ENCODE measurements around the gene SLC6A19. TPM values are rescaled to one million over a fixed set of nuclear protein-coding genes. Genes with fewer than 3 reads are reported as not detected.

Gene SLC6A19
- total and polyA plus RNA-seq, 2 of the 13 experiments (the other 11 are each of a cell fraction or from before 2014, with no cell fraction given) = 0.02 TPM; not detected in 1

- FAIRE-seq = no peak
- H3K79me2 ChIP-seq (ENCODE audit: insufficient read depth, low read length) = no peaks in the 10 kb centered on the region
- WGBS (ENCODE audit: low lambda C conversion rate) = 33% methylated on average over 1 of the region's 22 CpGs
- no peak overlapping the region for H3K9ac ChIP-seq (ENCODE audit: insufficient read depth, low read depth, low read length)
- CTCF ChIA-PET (ENCODE audit: low intra/inter-chr PET ratio, low total read pairs) = no interaction called here
- H3K4me1 ChIP-seq (ENCODE audit: insufficient read depth, low read length) = peaks cover 8% of the 10 kb centered on the region; the same call in 1 of the 2 replicates
- TF ChIP-seq KDM5B (CRISPR knock-in tag; IDR thresholded peaks at IDR 0.05; ENCODE audit: borderline replicate concordance) (no peak), SOX5 (CRISPR knock-in tag; IDR thresholded peaks at IDR 0.05; ENCODE audit: borderline replicate concordance) (no peak), HNRNPLL (IDR thresholded peaks at IDR 0.05; ENCODE audit: low read depth, low read length, poor library complexity, severe bottlenecking) (no peak), ZNF432 (CRISPR knock-in tag; IDR thresholded peaks at IDR 0.05; ENCODE audit: borderline replicate concordance) (no peak), YY1 (IDR thresholded peaks at IDR 0.05; ENCODE audit: insufficient read depth, insufficient replicate concordance, low read depth, low read length) (no peak), RBM39 (IDR thresholded peaks at IDR 0.05; ENCODE audit: low read depth, low read length, poor library complexity, severe bottlenecking) (no peak), ZNF615 (CRISPR knock-in tag; IDR thresholded peaks at IDR 0.05; ENCODE audit: borderline replicate concordance) (no peak), RXRA (CRISPR knock-in tag; IDR thresholded peaks at IDR 0.05) (no peak), ZFX (CRISPR knock-in tag; IDR thresholded peaks at IDR 0.05; ENCODE audit: low read depth) (no peak), ZNF292 (CRISPR knock-in tag; IDR thresholded peaks at IDR 0.05; ENCODE audit: borderline replicate concordance, low read depth) (no peak), RXRB (CRISPR knock-in tag; IDR thresholded peaks at IDR 0.05; ENCODE audit: borderline replicate concordance) (no peak), ZNF33B (CRISPR knock-in tag; IDR thresholded peaks at IDR 0.05) (no peak), SIX4 (CRISPR knock-in tag; IDR thresholded peaks at IDR 0.05) (no peak), ETV5 (CRISPR knock-in tag; IDR thresholded peaks at IDR 0.05; ENCODE audit: borderline replicate concordance) (no peak), ZNF235 (CRISPR knock-in tag; IDR thresholded peaks at IDR 0.05; ENCODE audit: borderline replicate concordance) (no peak), SMC3 (IDR thresholded peaks at IDR 0.05; ENCODE audit: low read length) (no peak), MEIS1 (CRISPR knock-in tag; IDR thresholded peaks at IDR 0.05; ENCODE audit: borderline replicate concordance) (no peak), KDM3A (CRISPR knock-in tag; IDR thresholded peaks at IDR 0.05; ENCODE audit: low read depth) (no peak), ZNF891 (CRISPR knock-in tag; IDR thresholded peaks at IDR 0.05) (no peak)
- TF ChIP-seq, protein P1, sequence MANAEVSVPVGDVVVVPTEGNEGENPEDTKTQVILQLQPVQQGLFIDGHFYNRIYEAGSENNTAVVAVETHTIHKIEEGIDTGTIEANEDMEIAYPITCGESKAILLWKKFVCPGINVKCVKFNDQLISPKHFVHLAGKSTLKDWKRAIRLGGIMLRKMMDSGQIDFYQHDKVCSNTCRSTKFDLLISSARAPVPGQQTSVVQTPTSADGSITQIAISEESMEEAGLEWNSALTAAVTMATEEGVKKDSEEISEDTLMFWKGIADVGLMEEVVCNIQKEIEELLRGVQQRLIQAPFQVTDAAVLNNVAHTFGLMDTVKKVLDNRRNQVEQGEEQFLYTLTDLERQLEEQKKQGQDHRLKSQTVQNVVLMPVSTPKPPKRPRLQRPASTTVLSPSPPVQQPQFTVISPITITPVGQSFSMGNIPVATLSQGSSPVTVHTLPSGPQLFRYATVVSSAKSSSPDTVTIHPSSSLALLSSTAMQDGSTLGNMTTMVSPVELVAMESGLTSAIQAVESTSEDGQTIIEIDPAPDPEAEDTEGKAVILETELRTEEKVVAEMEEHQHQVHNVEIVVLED (CRISPR knock-in tag; IDR thresholded peaks at IDR 0.05; ENCODE audit: borderline replicate concordance) = no peak
- peaks cover under 1% of the 10 kb centered on the region; the same call in 1 of the 2 replicates for H4K20me1 ChIP-seq (ENCODE audit: insufficient read depth, low read length)
- no peak overlapping the region for H2AFZ ChIP-seq (ENCODE audit: low read length)
- no peak for DNase-seq (ENCODE audit: low spot score)
- POLR2A ChIA-PET = no interaction called here
- H3K9me3 ChIP-seq (ENCODE audit: low read length) = no peaks in the 10 kb centered on the region
- BruUV-seq (replicated peaks) = no TSS peak
- ATAC-seq = no peak
- no peak overlapping the region for H3K27ac ChIP-seq (ENCODE audit: extremely low read length, insufficient read depth, low read length)
- intact Hi-C loops (cut with micrococcal nuclease; ENCODE audit: unreplicated experiment) = no loop called here
- H3K27me3 ChIP-seq (ENCODE audit: control insufficient read depth in 1 of 2, insufficient read depth in 2 of 2, low read length in 2 of 2) = peaks cover 14 to 58% of the 10 kb centered on the region in 2 experiments
- in situ Hi-C loops (cut with HindIII; ENCODE audit: extremely low pct_ligation_motif_present, low pct_unique_long_range_greater_than_20kb) = loop anchor here (5.0 kb wide), 1 partner anchor 67 kb away; no protein-coding TSS in a partner anchor
- H3K4me2 ChIP-seq (ENCODE audit: low read depth, low read length) = no peak overlapping the region
- H3K36me3 ChIP-seq (replicated peaks in 1 of 2; ENCODE audit: control insufficient read depth in 1 of 2, insufficient read depth in 2 of 2, low read length in 2 of 2) = no peaks in the 10 kb centered on the region
- no peak overlapping the region for H3K4me3 ChIP-seq (replicated peaks in 1 of 3; ENCODE audit: insufficient read depth in 1 of 3, low read depth in 2 of 3, low read length in 3 of 3)
Measured at GRCh38 chr5:1239505-1240251, 38.3 kb downstream of the SLC6A19 start.

Data from HepG2 (cell line).